ENCODE results near the gene KSR1. TPM values are rescaled to one million over a fixed set of nuclear protein-coding genes. Genes with fewer than 3 reads are reported as not detected.

Gene KSR1
- total and polyA plus RNA-seq, 10 of the 15 experiments (the other 5 are each of a cell fraction or from before 2014, with no cell fraction given): 0.97 to 66.6 (median 22.9) TPM

DNA sequence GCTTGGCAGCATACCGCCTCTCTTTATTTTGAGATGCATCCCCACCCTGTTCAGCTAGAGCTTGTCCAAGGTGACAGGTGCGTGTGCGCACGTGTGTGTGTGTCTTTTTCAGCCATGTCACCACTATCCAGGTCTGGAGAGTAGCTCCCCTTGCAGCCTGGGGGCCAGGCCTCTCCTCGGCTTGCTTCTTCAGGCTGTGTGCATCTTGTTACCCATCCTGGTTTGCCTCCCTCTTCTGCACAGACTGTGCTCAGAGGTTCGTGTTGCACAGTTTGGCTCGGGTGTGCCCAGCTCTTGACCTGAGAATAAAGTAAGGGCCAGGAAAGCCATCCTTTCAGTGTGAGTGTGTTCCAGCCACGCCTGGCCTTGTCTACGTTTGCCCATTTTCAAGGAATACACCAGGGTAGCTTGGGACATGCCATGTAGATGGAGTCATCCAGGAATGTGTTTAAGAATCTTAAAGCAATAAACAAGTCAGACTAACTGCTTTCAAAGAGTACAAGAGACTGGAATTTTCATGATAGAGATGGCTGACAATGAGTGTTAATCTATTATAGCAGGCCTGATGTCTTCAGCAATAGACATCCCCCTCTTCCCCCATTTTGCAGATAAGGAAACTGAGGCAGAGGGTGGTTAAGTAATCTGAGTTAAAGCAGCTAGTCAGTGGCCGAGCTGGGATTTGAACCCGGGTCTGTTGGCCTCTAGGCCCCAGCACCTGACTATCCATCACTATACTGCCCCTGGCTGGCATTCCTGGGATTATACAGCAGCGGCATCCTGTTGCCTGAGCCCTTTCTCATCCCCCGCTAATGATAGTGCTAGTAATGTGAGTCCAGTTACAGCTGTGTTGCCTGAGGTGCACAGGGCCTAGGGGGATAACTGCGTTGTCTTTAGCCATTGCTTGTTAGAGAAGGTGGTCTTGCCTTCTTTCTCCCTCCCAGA lies 77.9 kb downstream of the KSR1 start:
- Histone ChIP-seq H3K9ac (ENCODE audit: control insufficient read depth, insufficient read depth, low read length) (no peak overlapping the region), H3K36me3 (ENCODE audit: control insufficient read depth in 2 of 2, insufficient read depth in 2 of 2, low read length in 1 of 2) (no peaks in the 10 kb centered on the region; a peak in 2 of 4 replicates), H3K4me1 (ENCODE audit: control insufficient read depth, insufficient read depth, low read length) (peaks cover 8% of the 10 kb centered on the region), H3K9me3 (replicated peaks; ENCODE audit: control insufficient read depth, insufficient read depth, low read length) (no peaks in the 10 kb centered on the region), H3K27ac (ENCODE audit: control insufficient read depth, insufficient read depth) (no peak overlapping the region), H3K4me3 (no peak overlapping the region), H3K79me2 (ENCODE audit: control insufficient read depth, insufficient read depth, low read length) (peaks cover 25% of the 10 kb centered on the region), H3K27me3 (replicated peaks in 1 of 2; ENCODE audit: control insufficient read depth in 2 of 2, insufficient read depth in 2 of 2, low read length in 1 of 2) (no peaks in the 10 kb centered on the region), H2AFZ (ENCODE audit: control insufficient read depth, low read depth, low read length) (no peak overlapping the region), H4K20me1 (ENCODE audit: control insufficient read depth, insufficient read depth) (peaks cover 15% of the 10 kb centered on the region), H3K4me2 (ENCODE audit: control insufficient read depth, insufficient read depth) (no peak overlapping the region)
- no peak for DNase-seq (ENCODE audit: low read depth, low spot score)
- ATAC-seq: no peak
- ChIA-PET RAD21 (ENCODE audit: unreplicated experiment) (interaction anchor here (0.6 to 1.2 kb wide), 2 partner anchors 27 to 31 kb away, joined by 3 read pairs; no protein-coding TSS in a partner anchor), CTCF (interaction anchor here (0.6 to 2.1 kb wide), 6 partner anchors 10 to 66 kb away, joined by 3 to 6 read pairs (median 3); no protein-coding TSS in a partner anchor), POLR2A (interaction anchor here (0.8 to 1.5 kb wide), 2 partner anchors 13 to 37 kb away, joined by 3 read pairs; no protein-coding TSS in a partner anchor), SMC1A (ENCODE audit: uncharacterized antibody, unreplicated experiment) (interaction anchor here (1.0 to 3.0 kb wide), 2 partner anchors 12 to 16 kb away, joined by 4 to 8 read pairs; no protein-coding TSS in a partner anchor)
- 91% methylated on average over 14 of the region's 14 CpGs for WGBS (ENCODE audit: insufficient coverage, insufficient replicate concordance, low lambda C conversion rate, missing lambda C conversion rate)
- TF ChIP-seq ATF2 (IDR thresholded peaks at IDR 0.05; ENCODE audit: low read length): no peak
- no peak for TF ChIP-seq BMI1 (IDR thresholded peaks at IDR 0.05; ENCODE audit: borderline replicate concordance)
- no peak for TF ChIP-seq BHLHE40 (IDR thresholded peaks at IDR 0.05; ENCODE audit: borderline replicate concordance in 1 of 2, low read depth in 2 of 2, low read length in 1 of 2)
- TF ChIP-seq, protein P1, sequence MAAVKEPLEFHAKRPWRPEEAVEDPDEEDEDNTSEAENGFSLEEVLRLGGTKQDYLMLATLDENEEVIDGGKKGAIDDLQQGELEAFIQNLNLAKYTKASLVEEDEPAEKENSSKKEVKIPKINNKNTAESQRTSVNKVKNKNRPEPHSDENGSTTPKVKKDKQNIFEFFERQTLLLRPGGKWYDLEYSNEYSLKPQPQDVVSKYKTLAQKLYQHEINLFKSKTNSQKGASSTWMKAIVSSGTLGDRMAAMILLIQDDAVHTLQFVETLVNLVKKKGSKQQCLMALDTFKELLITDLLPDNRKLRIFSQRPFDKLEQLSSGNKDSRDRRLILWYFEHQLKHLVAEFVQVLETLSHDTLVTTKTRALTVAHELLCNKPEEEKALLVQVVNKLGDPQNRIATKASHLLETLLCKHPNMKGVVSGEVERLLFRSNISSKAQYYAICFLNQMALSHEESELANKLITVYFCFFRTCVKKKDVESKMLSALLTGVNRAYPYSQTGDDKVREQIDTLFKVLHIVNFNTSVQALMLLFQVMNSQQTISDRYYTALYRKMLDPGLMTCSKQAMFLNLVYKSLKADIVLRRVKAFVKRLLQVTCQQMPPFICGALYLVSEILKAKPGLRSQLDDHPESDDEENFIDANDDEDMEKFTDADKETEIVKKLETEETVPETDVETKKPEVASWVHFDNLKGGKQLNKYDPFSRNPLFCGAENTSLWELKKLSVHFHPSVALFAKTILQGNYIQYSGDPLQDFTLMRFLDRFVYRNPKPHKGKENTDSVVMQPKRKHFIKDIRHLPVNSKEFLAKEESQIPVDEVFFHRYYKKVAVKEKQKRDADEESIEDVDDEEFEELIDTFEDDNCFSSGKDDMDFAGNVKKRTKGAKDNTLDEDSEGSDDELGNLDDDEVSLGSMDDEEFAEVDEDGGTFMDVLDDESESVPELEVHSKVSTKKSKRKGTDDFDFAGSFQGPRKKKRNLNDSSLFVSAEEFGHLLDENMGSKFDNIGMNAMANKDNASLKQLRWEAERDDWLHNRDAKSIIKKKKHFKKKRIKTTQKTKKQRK (IDR thresholded peaks at IDR 0.05; ENCODE audit: low read depth, low read length): no peak
- TF ChIP-seq CHD2 (IDR thresholded peaks at IDR 0.05; ENCODE audit: borderline replicate concordance, low read depth, low read length): no peak
- TF ChIP-seq NKRF (conservative IDR thresholded peaks at IDR 0.05): no peak
- no peak for TF ChIP-seq RFX5 (IDR thresholded peaks at IDR 0.05; ENCODE audit: low read depth, low read length)
- no peak for TF ChIP-seq SMARCA5 (IDR thresholded peaks at IDR 0.05)
- no peak for TF ChIP-seq TAF1 (IDR thresholded peaks at IDR 0.05; ENCODE audit: borderline replicate concordance, low read depth, low read length)
- no peak for TF ChIP-seq PML (IDR thresholded peaks at IDR 0.05; ENCODE audit: low read length)
- intact Hi-C loops (cut with micrococcal nuclease; ENCODE audit: unreplicated experiment): no loop called here
- in situ Hi-C loops (cut with MboI): no loop called here
- FAIRE-seq: no peak
- TSS peak; percentile 32 for BruUV-seq (replicated peaks)

All from GM12878 (cell line).